Type B pancreatic cell (in vitro differentiated cells): ENCODE data around the gene PTRH1. TPM values are rescaled to one million over a fixed set of nuclear protein-coding genes. Genes with fewer than 3 reads are reported as not detected.
"Not testable (repeated sequence)": the region's sequence is repeated elsewhere in the genome, so short reads cannot be mapped to it uniquely, and the experiment has no call there.

Source experiments
- DNase-seq: peaks from one replicate; pipeline ENCODE4 v3.0.0; 2021; ENCODE audit warnings: mixed read lengths; ENCODE audit not compliant: unreplicated experiment; ENCODE audit errors: extremely low spot score
- H3K27ac Mint-ChIP-seq: 2 replicates; pipeline ENCODE4 v1.8.0; 2021; ENCODE audit warnings: mild to moderate bottlenecking, mixed read lengths
- H3K27me3 Mint-ChIP-seq: 2 replicates; pipeline ENCODE4 v1.8.0; 2021; ENCODE audit warnings: mixed read lengths
- H3K36me3 Mint-ChIP-seq: 2 replicates; pipeline ENCODE4 v1.8.0; 2021; ENCODE audit warnings: mixed read lengths
- H3K4me1 Mint-ChIP-seq: one replicate; pipeline ENCODE4 v1.8.0; 2021; ENCODE audit warnings: mixed read lengths; ENCODE audit not compliant: unreplicated experiment
- H3K4me3 Mint-ChIP-seq: 2 replicates; pipeline ENCODE4 v1.8.0; 2021; ENCODE audit warnings: mild to moderate bottlenecking, mixed read lengths
- H3K9me3 Mint-ChIP-seq: 2 replicates; pipeline ENCODE4 v1.8.0; 2021; ENCODE audit warnings: mixed read lengths
- total RNA-seq: library from RNA; stranded (reverse); gene quantifications from 2 replicates; pipeline ENCODE4 v1.2.1, GENCODE V29; 2021; ENCODE audit warnings: low replicate concordance
- TF ChIP-seq, protein P1 (sequence below): fragments of 200-600 bp; sonication (generic); conservative IDR thresholded peaks from 2 replicates; pipeline ENCODE4 v1.5.0; 2021; ENCODE audit warnings: antibody characterized with exemption, mild to moderate bottlenecking

PTRH1 gene
- total RNA-seq, 1 donor from 2014 or later = 13.9 TPM

DNA sequence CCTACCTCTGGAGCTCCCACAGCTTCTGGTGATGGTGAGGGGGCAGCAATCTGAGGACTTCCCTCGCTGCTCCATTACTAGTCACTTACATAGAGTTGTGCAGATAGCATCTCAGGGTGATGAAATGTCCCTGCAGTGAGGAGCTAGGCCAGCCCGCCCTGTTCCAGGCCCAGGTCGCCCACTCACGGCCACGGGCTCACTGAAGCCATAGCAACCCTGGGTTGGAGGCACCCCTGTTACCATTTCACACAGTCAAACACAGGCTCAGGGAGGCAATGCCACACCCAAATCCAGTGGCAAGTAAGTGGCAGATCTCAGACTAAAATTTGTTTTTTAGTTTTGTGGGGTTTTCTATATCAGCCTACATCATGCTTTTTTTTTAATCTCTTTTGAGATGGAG, 43.4 kb upstream of the PTRH1 start:
- Mint-ChIP-seq H3K9me3 (no peaks in the 10 kb centered on the region), H3K4me1 (peaks cover 28% of the 10 kb centered on the region), H3K4me3 (no peak overlapping the region), H3K27ac (no peak overlapping the region), H3K27me3 (peaks cover 48% of the 10 kb centered on the region), H3K36me3 (no peaks in the 10 kb centered on the region)
- DNase-seq = no peak
- TF ChIP-seq, protein P1, sequence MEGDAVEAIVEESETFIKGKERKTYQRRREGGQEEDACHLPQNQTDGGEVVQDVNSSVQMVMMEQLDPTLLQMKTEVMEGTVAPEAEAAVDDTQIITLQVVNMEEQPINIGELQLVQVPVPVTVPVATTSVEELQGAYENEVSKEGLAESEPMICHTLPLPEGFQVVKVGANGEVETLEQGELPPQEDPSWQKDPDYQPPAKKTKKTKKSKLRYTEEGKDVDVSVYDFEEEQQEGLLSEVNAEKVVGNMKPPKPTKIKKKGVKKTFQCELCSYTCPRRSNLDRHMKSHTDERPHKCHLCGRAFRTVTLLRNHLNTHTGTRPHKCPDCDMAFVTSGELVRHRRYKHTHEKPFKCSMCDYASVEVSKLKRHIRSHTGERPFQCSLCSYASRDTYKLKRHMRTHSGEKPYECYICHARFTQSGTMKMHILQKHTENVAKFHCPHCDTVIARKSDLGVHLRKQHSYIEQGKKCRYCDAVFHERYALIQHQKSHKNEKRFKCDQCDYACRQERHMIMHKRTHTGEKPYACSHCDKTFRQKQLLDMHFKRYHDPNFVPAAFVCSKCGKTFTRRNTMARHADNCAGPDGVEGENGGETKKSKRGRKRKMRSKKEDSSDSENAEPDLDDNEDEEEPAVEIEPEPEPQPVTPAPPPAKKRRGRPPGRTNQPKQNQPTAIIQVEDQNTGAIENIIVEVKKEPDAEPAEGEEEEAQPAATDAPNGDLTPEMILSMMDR = no peak

DNA sequence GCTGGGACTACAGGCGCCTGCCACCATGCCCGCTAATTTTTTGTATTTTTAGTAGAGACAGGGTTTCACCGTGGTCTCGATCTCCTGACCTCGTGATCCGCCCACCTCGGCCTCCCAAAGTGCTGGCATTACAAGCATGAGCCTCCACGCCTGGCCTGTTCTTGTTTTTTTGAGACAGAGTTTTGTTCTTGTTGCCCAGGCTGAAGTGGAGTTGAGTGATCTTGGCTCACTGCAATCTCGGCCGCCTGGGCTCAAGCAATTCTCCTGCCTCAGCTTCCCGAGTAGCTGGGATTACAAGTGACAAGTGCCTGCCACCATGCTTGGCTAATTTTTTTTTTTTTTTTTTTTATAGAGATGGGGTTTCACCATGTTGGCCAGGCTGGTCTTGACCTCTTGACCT, 41.3 kb upstream of the PTRH1 start:
- H3K27me3 Mint-ChIP-seq = peaks cover 50% of the 10 kb centered on the region

DNA sequence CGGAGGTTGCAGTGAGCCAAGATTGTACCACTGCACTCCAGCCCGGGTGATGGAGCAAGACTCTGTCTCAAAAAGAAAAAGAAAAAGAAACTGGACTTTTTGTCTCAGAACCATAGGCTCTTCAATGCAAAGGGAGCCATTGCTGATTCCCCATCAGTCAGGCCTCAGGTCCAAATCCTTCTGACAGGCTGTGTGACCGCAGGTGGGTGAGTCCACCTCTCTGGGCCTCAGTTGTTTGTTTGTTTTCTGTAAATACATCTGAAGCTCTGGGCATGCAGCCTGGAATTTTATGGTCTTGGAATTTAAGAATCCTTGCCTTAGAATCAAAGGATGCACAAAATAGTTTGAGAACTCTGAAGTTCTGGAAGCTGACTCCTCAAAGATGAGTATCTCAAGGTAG, 40.8 kb upstream of the PTRH1 start:
- Mint-ChIP-seq H3K27me3 (peaks cover 53% of the 10 kb centered on the region), H3K9me3 (no peaks in the 10 kb centered on the region), H3K27ac (no peak overlapping the region), H3K36me3 (no peaks in the 10 kb centered on the region), H3K4me1 (peaks cover 5% of the 10 kb centered on the region), H3K4me3 (peak overlapping the region; percentile 64)
- TF ChIP-seq, protein P1 = no peak
- DNase-seq = no peak

More for the DNA sequence above, 41.3 kb upstream of the PTRH1 start:
- H3K9me3 Mint-ChIP-seq, H3K36me3 Mint-ChIP-seq, H3K4me1 Mint-ChIP-seq, H3K4me3 Mint-ChIP-seq, H3K27ac Mint-ChIP-seq, DNase-seq: not testable (repeated sequence)

DNA sequence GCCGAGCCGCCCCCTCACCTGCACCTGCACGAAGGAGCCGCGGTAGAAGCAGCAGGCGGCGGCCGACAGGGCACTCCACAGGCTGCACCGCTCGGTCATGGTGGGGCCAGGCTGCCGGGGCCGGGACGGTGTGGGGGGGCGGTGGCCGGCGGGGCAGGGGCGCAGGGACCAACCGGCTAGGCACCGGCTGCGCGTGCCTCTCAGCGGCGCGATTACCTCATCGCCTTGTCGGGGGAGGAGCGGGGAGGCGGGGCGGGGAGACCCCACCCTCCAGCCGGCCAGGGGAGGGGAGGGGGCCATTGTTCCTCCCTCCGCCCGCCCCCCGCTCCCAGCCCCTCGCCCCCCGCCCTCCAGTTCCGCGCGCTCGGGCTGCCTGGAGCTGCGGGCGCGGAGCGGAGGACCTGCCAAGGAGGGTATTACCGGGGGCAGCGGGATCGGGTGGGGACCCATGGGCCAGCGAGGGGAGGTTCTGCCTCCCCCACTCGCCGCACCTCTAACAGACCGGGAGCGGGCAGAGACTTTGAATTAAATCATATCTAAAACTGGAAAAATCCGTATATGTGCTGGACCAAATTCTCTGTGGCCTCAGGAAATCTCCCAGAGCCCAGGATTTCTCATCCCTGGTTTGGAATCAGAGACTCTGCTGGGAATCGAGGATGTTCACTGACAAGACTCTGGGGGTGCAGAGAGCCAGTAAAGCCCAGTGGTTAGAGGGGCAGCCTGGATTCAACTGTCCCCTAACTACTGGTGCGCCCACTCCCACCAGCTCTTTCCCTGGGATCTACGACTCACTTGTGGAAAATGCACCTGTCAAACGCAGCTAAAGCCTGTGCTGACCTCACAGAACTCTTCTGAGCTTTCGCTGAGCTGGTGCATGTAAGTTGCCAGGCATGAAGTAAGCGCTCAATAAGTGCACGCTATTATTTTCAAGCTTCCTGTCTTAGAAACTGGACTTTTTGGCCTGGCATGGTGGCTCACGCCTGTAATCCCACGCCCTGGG, 39.9 kb upstream of the PTRH1 start:
- H3K27ac Mint-ChIP-seq = no peak overlapping the region
- H3K36me3 Mint-ChIP-seq = no peaks in the 10 kb centered on the region
- TF ChIP-seq, protein P1 = no peak
- H3K9me3 Mint-ChIP-seq = no peaks in the 10 kb centered on the region
- DNase-seq = no peak
- H3K4me3 Mint-ChIP-seq = peak overlapping the region; percentile 64
- H3K4me1 Mint-ChIP-seq = peaks cover 5% of the 10 kb centered on the region
- peaks cover 54% of the 10 kb centered on the region for H3K27me3 Mint-ChIP-seq

DNA sequence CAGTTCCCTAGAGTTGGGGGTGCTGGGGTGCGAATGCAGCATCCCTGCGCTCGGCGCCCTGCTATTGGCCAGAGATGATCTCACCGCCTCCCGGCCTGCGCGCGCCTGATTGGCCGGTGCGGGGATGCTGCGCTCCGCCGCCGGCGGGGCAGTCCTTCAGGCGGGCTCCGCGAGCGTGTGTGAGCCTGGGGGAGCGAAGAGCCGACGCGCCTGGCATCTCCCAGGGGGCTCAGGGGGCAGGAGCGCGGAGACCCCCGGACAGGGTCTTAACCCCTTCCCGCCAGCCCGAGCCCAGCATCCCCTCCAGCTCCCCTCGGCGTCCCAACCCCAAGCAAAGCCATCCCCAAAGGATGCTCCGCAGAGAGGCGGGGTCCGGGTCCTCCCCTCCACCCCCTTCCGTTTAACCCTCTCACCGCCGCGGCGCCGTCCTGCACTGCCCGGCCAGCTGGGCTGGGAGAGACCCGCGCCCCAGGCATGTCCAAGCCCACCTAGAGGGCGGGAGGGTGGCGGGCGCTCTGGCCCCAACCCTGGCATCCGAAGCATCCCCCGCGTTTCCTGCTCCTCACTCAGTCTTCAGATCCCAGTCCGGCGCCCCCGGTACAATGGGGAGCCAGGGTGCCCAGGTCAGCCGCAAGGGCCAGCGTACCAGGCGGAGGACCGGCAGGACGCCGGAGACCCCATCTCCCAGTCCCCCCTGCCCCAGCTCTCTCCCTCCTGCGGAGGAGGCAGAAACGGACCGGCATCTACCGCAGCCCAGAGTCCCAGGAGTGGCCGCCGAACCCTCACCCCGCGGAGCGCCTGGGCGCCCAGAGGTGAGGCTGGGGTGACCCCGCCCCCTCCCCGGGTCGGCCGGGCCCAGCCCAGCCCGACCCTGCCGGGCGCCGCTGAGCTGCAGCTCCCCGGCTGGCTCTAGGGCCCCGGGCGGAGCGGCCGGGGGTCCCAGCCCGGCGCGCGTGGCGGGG, 38.9 kb upstream of the PTRH1 start:
- H3K27me3 Mint-ChIP-seq = peaks cover 55% of the 10 kb centered on the region
- peaks cover 5% of the 10 kb centered on the region for H3K4me1 Mint-ChIP-seq
- TF ChIP-seq, protein P1 = no peak
- peak overlapping the region; percentile 47 for H3K4me3 Mint-ChIP-seq
- DNase-seq = no peak
- no peak overlapping the region for H3K27ac Mint-ChIP-seq
- H3K36me3 Mint-ChIP-seq = no peaks in the 10 kb centered on the region
- H3K9me3 Mint-ChIP-seq = no peaks in the 10 kb centered on the region
